Left lung (tissue), 10 donors: ENCODE results near the gene FASTKD3. TPM values are rescaled to one million over a fixed set of nuclear protein-coding genes. Genes with fewer than 3 reads are reported as not detected.

Source experiments
- ATAC-seq: fragments of 200-7000 bp; cut with Tn5 transposase; one replicate; pipeline ENCODE4 v1.9.1; 2020; ENCODE audit warnings: moderate library complexity
- DNase-seq, 4 donors: peaks; one replicate each; pipeline ENCODE4 v3.0.0-alpha.2; 2013 to 2020
- H3K27ac ChIP-seq, 2 donors: fragments of 200-600 bp; sonication (generic) in 1 of 2; one replicate each; pipeline versions ENCODE4 v1.5.0 to v1.8.0; 2020 to 2021
- H3K27me3 ChIP-seq, 2 donors: fragments of 200-600 bp; sonication (generic) in 1 of 2; one replicate each; pipeline versions ENCODE4 v1.5.0 to v1.8.0; 2020 to 2021
- H3K36me3 ChIP-seq, 2 donors: fragments of 200-600 bp; sonication (generic) in 1 of 2; one replicate each; pipeline versions ENCODE4 v1.5.0 to v1.8.0; 2020 to 2021
- H3K4me1 ChIP-seq, 2 donors: fragments of 200-600 bp; one replicate each; pipeline ENCODE4 v1.8.0; 2021
- H3K4me3 ChIP-seq, 2 donors: fragments of 200-600 bp; sonication (generic) in 1 of 2; one replicate each; pipeline versions ENCODE4 v1.5.0 to v1.8.0; 2020 to 2021; ENCODE audit warnings: mild to moderate bottlenecking in 1 of 2
- H3K9me3 ChIP-seq, 2 donors: fragments of 200-600 bp; sonication (generic) in 1 of 2; one replicate each; pipeline versions ENCODE4 v1.5.0 to v1.8.0; 2020 to 2021
- CTCF ChIP-seq, 2 donors: fragments of 200-600 bp; sonication (generic) in 1 of 2; IDR thresholded peaks; one replicate each; pipeline versions ENCODE4 v1.5.0 to v1.8.0; 2021; ENCODE audit warnings: antibody characterized with exemption in 2 of 2
- intact Hi-C, 2 donors: fragments of 100-400 bp; cut with DNase I; formaldehyde crosslinking; loops; one replicate each; pipeline versions ENCODE4 v1.11.2 to v1.14.2; 2022
- polyA plus RNA-seq, 6 donors: library from polyadenylated mRNA; unstranded; fragments of 120-200 nt; gene quantifications; one replicate each; pipeline ENCODE4 v1.2.1, GENCODE V29; 2013; ENCODE audit not compliant: insufficient read length in 6 of 6
- total RNA-seq, 2 donors: library from RNA; stranded (reverse); fragmentation: NEBNext Ultra II Directional; extraction: Animal tissue kit (Norgen Biotek cat#: 25700); gene quantifications; one replicate each; pipeline ENCODE4 v1.2.1, GENCODE V29; 2021
- donor health status: DM: no; HTN: yes; CAD: no.
- donor health status: DM: no; HTN: no; CAD: no.

FASTKD3 gene
- total and polyA plus RNA-seq, 8 donors: 8.4 to 28.8 (median 22.4) TPM

- H3K9me3 ChIP-seq: no peaks in the 10 kb centered on the region
- no peak for ATAC-seq
- no peak overlapping the region for H3K27ac ChIP-seq
- peaks cover 5 to 36% of the 10 kb centered on the region in 2 donors for H3K4me1 ChIP-seq
- peak overlapping the region in 1 of 2 donors; percentile 86 for H3K4me3 ChIP-seq
- intact Hi-C loops: no loop called here
- H3K36me3 ChIP-seq: peaks cover 0 to 23% of the 10 kb centered on the region in 2 donors
- no peak for TF ChIP-seq CTCF (IDR thresholded peaks at IDR 0.05)
- DNase-seq: no peak
- H3K27me3 ChIP-seq: no peaks in the 10 kb centered on the region
These were observed 1.6 kb downstream of the FASTKD3 start for GRCh38 chr5:7867260-7867659.

- Histone ChIP-seq H3K27me3 (no peaks in the 10 kb centered on the region), H3K27ac (no peak overlapping the region), H3K4me1 (peaks cover 5 to 27% of the 10 kb centered on the region in 2 donors), H3K9me3 (no peaks in the 10 kb centered on the region), H3K4me3 (no peak overlapping the region), H3K36me3 (peaks cover 0 to 34% of the 10 kb centered on the region in 2 donors)
- intact Hi-C loops: no loop called here
- ATAC-seq: no peak
- no peak for DNase-seq
- no peak for TF ChIP-seq CTCF (IDR thresholded peaks at IDR 0.05)
These were observed 2.6 kb downstream of the FASTKD3 start for GRCh38 chr5:7866196-7866595.

GRCh38 chr5:7857926-7858632, 10.8 kb downstream of the FASTKD3 start:
- DNase-seq (no peak), ATAC-seq (no peak)
- no peaks in the 10 kb centered on the region for H3K4me1 ChIP-seq
- H3K4me3 ChIP-seq: no peak overlapping the region
- H3K27me3 ChIP-seq: no peaks in the 10 kb centered on the region
- H3K27ac ChIP-seq: no peak overlapping the region
- no peaks in the 10 kb centered on the region for H3K9me3 ChIP-seq
- TF ChIP-seq CTCF (IDR thresholded peaks at IDR 0.05): no peak
- peaks cover 0 to 47% of the 10 kb centered on the region in 2 donors for H3K36me3 ChIP-seq
- intact Hi-C loops: no loop called here

GRCh38 chr5:7857361-7857760, 11.5 kb downstream of the FASTKD3 start:
- DNase-seq (no peak), ATAC-seq (no peak)
- TF ChIP-seq CTCF (IDR thresholded peaks at IDR 0.05): no peak
- Histone ChIP-seq H3K27me3 (no peaks in the 10 kb centered on the region), H3K4me1 (no peaks in the 10 kb centered on the region), H3K4me3 (no peak overlapping the region), H3K36me3 (peaks cover 0 to 41% of the 10 kb centered on the region in 2 donors), H3K9me3 (no peaks in the 10 kb centered on the region), H3K27ac (no peak overlapping the region)
- intact Hi-C loops: no loop called here

- DNase-seq: peak in 1 of 4 donors; percentile 45
- H3K4me3 ChIP-seq: no peak overlapping the region
- no peaks in the 10 kb centered on the region for H3K4me1 ChIP-seq
- intact Hi-C loops: no loop called here
- no peaks in the 10 kb centered on the region for H3K9me3 ChIP-seq
- H3K27ac ChIP-seq: no peak overlapping the region
- peak; percentile 91 for ATAC-seq
- peaks cover 0 to 36% of the 10 kb centered on the region in 2 donors for H3K36me3 ChIP-seq
- TF ChIP-seq CTCF (IDR thresholded peaks at IDR 0.05): peak; percentile 51 to 53
- peaks cover 0 to 4% of the 10 kb centered on the region in 2 donors for H3K27me3 ChIP-seq
These were observed 12.0 kb downstream of the FASTKD3 start for GRCh38 chr5:7856855-7857254.
